ENCODE data around the gene CUL9.

DNA sequence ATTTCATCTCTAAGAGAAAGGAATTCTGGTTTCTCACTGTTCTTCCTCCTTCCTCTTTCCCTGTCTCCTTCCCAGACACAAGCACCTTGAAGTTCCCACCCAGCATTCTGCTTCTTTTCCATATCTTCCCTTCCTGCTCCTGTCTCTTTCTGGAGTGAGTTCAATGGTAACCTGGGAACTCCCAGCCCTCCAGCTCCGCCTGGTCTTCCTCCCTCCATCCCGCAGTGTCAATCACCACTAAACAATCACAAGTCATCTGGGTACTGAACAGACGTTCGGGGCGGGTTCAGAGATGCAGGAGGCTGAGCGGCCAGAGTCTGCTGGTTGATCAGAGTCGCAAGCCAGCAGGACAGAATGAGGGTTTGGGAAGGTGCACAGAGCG, 69.0 kb downstream of the CUL9 start:
- TF ChIP-seq, protein P1, sequence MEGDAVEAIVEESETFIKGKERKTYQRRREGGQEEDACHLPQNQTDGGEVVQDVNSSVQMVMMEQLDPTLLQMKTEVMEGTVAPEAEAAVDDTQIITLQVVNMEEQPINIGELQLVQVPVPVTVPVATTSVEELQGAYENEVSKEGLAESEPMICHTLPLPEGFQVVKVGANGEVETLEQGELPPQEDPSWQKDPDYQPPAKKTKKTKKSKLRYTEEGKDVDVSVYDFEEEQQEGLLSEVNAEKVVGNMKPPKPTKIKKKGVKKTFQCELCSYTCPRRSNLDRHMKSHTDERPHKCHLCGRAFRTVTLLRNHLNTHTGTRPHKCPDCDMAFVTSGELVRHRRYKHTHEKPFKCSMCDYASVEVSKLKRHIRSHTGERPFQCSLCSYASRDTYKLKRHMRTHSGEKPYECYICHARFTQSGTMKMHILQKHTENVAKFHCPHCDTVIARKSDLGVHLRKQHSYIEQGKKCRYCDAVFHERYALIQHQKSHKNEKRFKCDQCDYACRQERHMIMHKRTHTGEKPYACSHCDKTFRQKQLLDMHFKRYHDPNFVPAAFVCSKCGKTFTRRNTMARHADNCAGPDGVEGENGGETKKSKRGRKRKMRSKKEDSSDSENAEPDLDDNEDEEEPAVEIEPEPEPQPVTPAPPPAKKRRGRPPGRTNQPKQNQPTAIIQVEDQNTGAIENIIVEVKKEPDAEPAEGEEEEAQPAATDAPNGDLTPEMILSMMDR (IDR thresholded peaks at IDR 0.05) = no peak
- no peak for TF ChIP-seq POLR2A (IDR thresholded peaks at IDR 0.05)

Measured in Peyer's patch (tissue), 4 donors.